NCI-H748 treated with DMSO at 0.1 percent for 48 hours (cell line): ENCODE data around the gene HTR2C.
"Not testable (repeated sequence)": the region's sequence is repeated elsewhere in the genome, so short reads cannot be mapped to it uniquely, and the experiment has no call there.

Experiments
- DNase-seq: peaks from one replicate; lab custom pipeline; 2025; lab: John Stamatoyannopoulos, UW

Gene HTR2C

GRCh38 chrX:114583646-114584374 is at the start of gene HTR2C:
TSS of gene HTR2C (plus strand) at chrX:114584086. CDS start at chrX:114726937, 142,851 bp downstream.
- DNase-seq: no peak

- DNase-seq: no peak
Observed at GRCh38 chrX:114580336-114580735, 3.5 kb upstream of the HTR2C start.

GRCh38 chrX:114581528-114582263 is 2.2 kb upstream of the HTR2C start:
- DNase-seq: no peak

GRCh38 chrX:114582264-114582632 is 1.6 kb upstream of the HTR2C start:
- DNase-seq: no peak

GRCh38 chrX:114582698-114583395 is 1.0 kb upstream of the HTR2C start:
- no peak for DNase-seq

GRCh38 chrX:114584375-114584943 is 573 bp downstream of the HTR2C start:
- no peak for DNase-seq

- no peak for DNase-seq
Observed at GRCh38 chrX:114584983-114585842, 1.3 kb downstream of the HTR2C start.

GRCh38 chrX:114591121-114591520 is 7.2 kb downstream of the HTR2C start:
- DNase-seq: no peak

- DNase-seq: no peak
Observed at GRCh38 chrX:114599305-114599704, 15.4 kb downstream of the HTR2C start.

GRCh38 chrX:114599911-114600310 is 16.0 kb downstream of the HTR2C start:
- no peak for DNase-seq

- not testable (repeated sequence) for DNase-seq
Observed at GRCh38 chrX:114606619-114607018, 22.7 kb downstream of the HTR2C start.

- DNase-seq: no peak
Observed at GRCh38 chrX:114611018-114611619, 27.2 kb downstream of the HTR2C start.

GRCh38 chrX:114615765-114616164 is 31.9 kb downstream of the HTR2C start:
- no peak for DNase-seq

- no peak for DNase-seq
Observed at GRCh38 chrX:114619874-114620273, 36.0 kb downstream of the HTR2C start.

- DNase-seq: no peak
Observed at GRCh38 chrX:114626323-114626722, 42.4 kb downstream of the HTR2C start.

- DNase-seq: no peak
Observed at GRCh38 chrX:114635986-114636385, 52.1 kb downstream of the HTR2C start.

GRCh38 chrX:114650351-114650750 is 66.5 kb downstream of the HTR2C start:
- DNase-seq: no peak

GRCh38 chrX:114675365-114675764 is 91.5 kb downstream of the HTR2C start:
- no peak for DNase-seq

GRCh38 chrX:114700533-114700932 is 116.6 kb downstream of the HTR2C start:
- DNase-seq: not testable (repeated sequence)

GRCh38 chrX:114709406-114709805 is 125.5 kb downstream of the HTR2C start:
- DNase-seq: no peak

GRCh38 chrX:114710571-114710970 is 126.7 kb downstream of the HTR2C start:
- no peak for DNase-seq
